ENCODE measurements around the gene UVRAG. TPM values are rescaled to one million over a fixed set of nuclear protein-coding genes. Genes with fewer than 3 reads are reported as not detected.

Gene UVRAG
- total and polyA plus RNA-seq, 7 donors = 6.2 to 16.8 (median 13.6) TPM

GRCh38 chr11:75782540-75783263 lies 32.3 kb upstream of the UVRAG start:
- intact Hi-C loops (cut with DNase I) = no loop called here
- H3K9me3 ChIP-seq = no peaks in the 10 kb centered on the region
- no peak for DNase-seq
- 96 to 99% (median 97%) methylated on average over 4 of the region's 4 CpGs for WGBS, 3 donors
- no peaks in the 10 kb centered on the region for H3K36me3 ChIP-seq (ENCODE audit: insufficient read depth in 1 of 2, low read depth in 1 of 2)
- ATAC-seq = no peak
- H3K27me3 ChIP-seq (ENCODE audit: insufficient read depth in 3 of 3, low read length in 2 of 3) = no peaks in the 10 kb centered on the region
- H3K4me1 ChIP-seq = no peaks in the 10 kb centered on the region
- no peak overlapping the region for H3K27ac ChIP-seq
- TF ChIP-seq CTCF (IDR thresholded peaks at IDR 0.05) = no peak
- no peak overlapping the region for H3K4me3 ChIP-seq

- no peak overlapping the region for H3K4me3 ChIP-seq
- no peak overlapping the region for H3K27ac ChIP-seq
- H3K36me3 ChIP-seq (ENCODE audit: insufficient read depth in 1 of 2, low read depth in 1 of 2) = no peaks in the 10 kb centered on the region
- no peaks in the 10 kb centered on the region for H3K4me1 ChIP-seq
- TF ChIP-seq CTCF (IDR thresholded peaks at IDR 0.05) = no peak
- no peak for ATAC-seq
- DNase-seq = no peak
- H3K27me3 ChIP-seq (ENCODE audit: insufficient read depth in 3 of 3, low read length in 2 of 3) = no peaks in the 10 kb centered on the region
- H3K9me3 ChIP-seq = no peaks in the 10 kb centered on the region
- 80 to 84% (median 80%) methylated on average over 4 of the region's 4 CpGs for WGBS, 3 donors
- intact Hi-C loops (cut with DNase I) = no loop called here
Observed at GRCh38 chr11:75783416-75784084, 31.5 kb upstream of the UVRAG start.

GRCh38 chr11:75784085-75784478 lies 30.9 kb upstream of the UVRAG start:
- DNase-seq (no peak), ATAC-seq (no peak)
- no peaks in the 10 kb centered on the region for H3K36me3 ChIP-seq (ENCODE audit: insufficient read depth in 1 of 2, low read depth in 1 of 2)
- H3K27ac ChIP-seq = no peak overlapping the region
- no peaks in the 10 kb centered on the region for H3K27me3 ChIP-seq (ENCODE audit: insufficient read depth in 3 of 3, low read length in 2 of 3)
- no peaks in the 10 kb centered on the region for H3K9me3 ChIP-seq
- no peaks in the 10 kb centered on the region for H3K4me1 ChIP-seq
- 100% methylated on average over 2 of the region's 2 CpGs for WGBS, 3 donors
- TF ChIP-seq CTCF (IDR thresholded peaks at IDR 0.05) = no peak
- intact Hi-C loops (cut with DNase I) = no loop called here
- no peak overlapping the region for H3K4me3 ChIP-seq

GRCh38 chr11:75784506-75784905 lies 30.5 kb upstream of the UVRAG start:
- 97 to 100% (median 100%) methylated on average over 1 of the region's 1 CpG for WGBS, 3 donors
- Histone ChIP-seq H3K4me3 (no peak overlapping the region), H3K4me1 (no peaks in the 10 kb centered on the region), H3K27me3 (ENCODE audit: insufficient read depth in 3 of 3, low read length in 2 of 3) (no peaks in the 10 kb centered on the region), H3K36me3 (ENCODE audit: insufficient read depth in 1 of 2, low read depth in 1 of 2) (no peaks in the 10 kb centered on the region), H3K27ac (no peak overlapping the region), H3K9me3 (no peaks in the 10 kb centered on the region)
- intact Hi-C loops (cut with DNase I) = no loop called here
- ATAC-seq = no peak
- no peak for TF ChIP-seq CTCF (IDR thresholded peaks at IDR 0.05)
- no peak for DNase-seq
